ENCODE data around the gene FSHB. TPM values are rescaled to one million over a fixed set of nuclear protein-coding genes. Genes with fewer than 3 reads are reported as not detected.
A peak's percentile ranks its signal among the peaks of the same experiment; 100 is the strongest.

FSHB gene
- total RNA-seq, 2 experiments from 2014 or later, result not detected

DNA sequence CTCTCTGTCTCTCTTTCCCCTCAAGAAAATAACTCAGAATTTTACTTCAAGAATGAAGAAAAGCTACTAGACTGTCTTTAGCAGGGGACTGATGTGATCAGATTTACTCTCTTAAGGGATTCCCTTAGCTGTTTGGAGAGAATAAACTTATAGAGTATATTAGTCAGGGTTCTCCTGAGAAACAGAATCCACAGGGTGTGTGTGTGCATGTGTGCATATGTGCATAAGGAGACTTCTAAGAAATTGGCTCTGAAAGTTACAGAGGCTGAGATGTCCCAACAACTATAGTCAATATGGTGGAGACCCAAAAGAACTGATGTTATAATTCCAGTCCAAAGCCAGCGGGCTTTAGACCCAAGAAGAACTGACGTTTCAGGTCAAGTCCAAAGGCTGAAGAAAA lies 49.0 kb downstream of the FSHB start:
- no peak for DNase-seq
- H3K27me3 Mint-ChIP-seq (ENCODE audit: low read depth), result peaks cover 13% of the 10 kb centered on the region
- intact Hi-C loops (cut with micrococcal nuclease), result no loop called here
- peaks cover 14% of the 10 kb centered on the region for H3K4me1 Mint-ChIP-seq (ENCODE audit: low read depth)
- no peaks in the 10 kb centered on the region for H3K9me3 Mint-ChIP-seq
- CTCF ChIA-PET, result no interaction called here
- no peaks in the 10 kb centered on the region for H3K36me3 Mint-ChIP-seq (ENCODE audit: low read depth)
- H3K4me3 Mint-ChIP-seq, result no peak overlapping the region
- H3K27ac Mint-ChIP-seq, result no peak overlapping the region

DNA sequence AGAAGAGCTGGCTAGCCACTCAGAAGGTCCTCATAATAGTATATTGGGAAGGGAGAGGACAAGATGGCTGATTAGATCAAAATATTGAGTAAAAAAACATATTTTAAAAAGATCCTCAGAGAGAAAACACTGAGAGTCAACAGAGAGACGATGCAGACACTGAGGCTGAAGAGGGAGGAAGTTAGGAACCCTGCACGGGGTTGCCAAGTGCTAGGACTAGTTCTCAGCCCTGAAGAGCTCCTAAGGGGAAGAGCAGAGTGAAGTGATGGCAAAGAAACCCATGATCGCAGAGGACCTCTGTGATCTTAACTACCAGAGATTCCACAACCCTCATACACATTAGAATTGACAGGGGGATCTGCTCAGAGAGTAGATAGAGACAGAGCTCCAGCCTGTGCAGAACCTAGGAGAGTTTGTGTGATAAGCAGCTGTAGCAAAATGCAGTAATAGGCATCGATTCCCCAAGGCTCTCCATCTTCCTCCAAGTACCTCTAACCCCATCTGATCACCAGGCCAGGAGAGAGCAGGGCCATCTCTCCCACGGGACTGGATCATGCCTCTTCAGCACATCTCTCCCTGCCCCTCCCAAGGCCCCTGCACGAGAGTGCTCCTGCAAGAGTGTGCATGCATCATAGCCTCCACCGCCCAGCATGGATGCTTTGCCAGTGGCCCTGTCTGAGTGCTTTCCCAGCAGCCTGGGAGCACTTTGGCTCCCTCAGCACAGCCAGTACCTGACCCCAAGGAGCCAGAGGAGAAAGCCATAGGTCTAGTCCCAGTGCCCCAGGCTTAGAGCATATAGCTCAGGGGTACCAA lies 50.9 kb downstream of the FSHB start:
- Mint-ChIP-seq H3K4me1 (ENCODE audit: low read depth) (peaks cover 14% of the 10 kb centered on the region), H3K27ac (no peak overlapping the region), H3K36me3 (ENCODE audit: low read depth) (no peaks in the 10 kb centered on the region), H3K27me3 (ENCODE audit: low read depth) (peaks cover 4% of the 10 kb centered on the region), H3K9me3 (no peaks in the 10 kb centered on the region), H3K4me3 (no peak overlapping the region)
- intact Hi-C loops (cut with micrococcal nuclease), result loop anchor here (1.0 kb wide), 1 partner anchor 42 kb away; the partner anchor contains the start of gene ARL14EP
- no peak for DNase-seq
- CTCF ChIA-PET, result interaction anchor here (0.6 kb wide), 1 partner anchor 33 kb away, joined by 3 read pairs; no protein-coding TSS in a partner anchor

DNA sequence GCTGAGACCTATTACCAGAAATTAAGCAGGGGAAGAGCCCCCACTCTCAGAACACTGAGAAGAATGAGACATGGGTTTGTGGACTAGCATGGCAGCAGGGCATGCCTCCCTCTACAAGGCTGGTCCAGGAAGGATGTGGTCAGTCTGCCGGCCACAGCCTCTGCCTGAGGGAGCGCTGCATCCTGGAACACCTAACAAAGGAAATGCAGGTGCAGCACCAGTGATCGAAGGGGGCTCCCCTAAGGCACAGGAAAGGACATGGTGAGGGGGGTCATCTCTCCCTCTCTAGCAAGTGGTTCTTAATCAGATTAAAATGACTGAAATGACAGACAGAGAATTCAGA lies 51.4 kb downstream of the FSHB start:
- Mint-ChIP-seq H3K27ac (no peak overlapping the region), H3K4me3 (no peak overlapping the region), H3K27me3 (ENCODE audit: low read depth) (peaks cover 4% of the 10 kb centered on the region), H3K36me3 (ENCODE audit: low read depth) (no peaks in the 10 kb centered on the region), H3K9me3 (no peaks in the 10 kb centered on the region), H3K4me1 (ENCODE audit: low read depth) (peaks cover 14% of the 10 kb centered on the region)
- intact Hi-C loops (cut with micrococcal nuclease), result loop anchor here (1.0 kb wide), 1 partner anchor 41 kb away; the partner anchor contains the start of gene ARL14EP
- CTCF ChIA-PET, result interaction anchor here (0.6 kb wide), 1 partner anchor 33 kb away, joined by 3 read pairs; no protein-coding TSS in a partner anchor
- DNase-seq, result peak; percentile 55

Other genes with a start within 250 kb of the FSHB start
- gene KCNA4, start 214.0 kb upstream of the FSHB start, total RNA-seq, result not detected
- 10 to 100 TPM; 17.9 to 22.1 TPM for gene ARL14EP, start 92.1 kb downstream of the FSHB start, total RNA-seq

Data from activated naive CD4-positive, alpha-beta T cell treated with anti-CD3 and anti-CD28 coated beads for 36 hours (primary cell).